Testis (tissue), 5 donors: Measurements from ENCODE around the gene SLITRK4. TPM values are rescaled to one million over a fixed set of nuclear protein-coding genes. Genes with fewer than 3 reads are reported as not detected.

Source experiments
- DNase-seq: peaks from one replicate; pipeline ENCODE4 v3.0.0-alpha.2; 2019
- H3K27ac ChIP-seq, 2 donors: fragments of 200-600 bp; sonication (generic); one replicate each; pipeline ENCODE4 v1.5.1; 2019
- H3K27me3 ChIP-seq: fragments of 200-600 bp; sonication (generic); one replicate; pipeline ENCODE4 v1.5.1; 2019
- H3K36me3 ChIP-seq: fragments of 200-600 bp; sonication (generic); one replicate; pipeline ENCODE4 v1.5.1; 2017; ENCODE audit warnings: low read depth; ENCODE audit errors: missing control alignments
- H3K4me1 ChIP-seq: fragments of 200-600 bp; sonication (generic); one replicate; pipeline ENCODE4 v1.5.1; 2019
- H3K4me3 ChIP-seq, 2 donors: fragments of 200-600 bp; sonication (generic); one replicate each; pipeline ENCODE4 v1.5.1; 2017 to 2019
- H3K9me3 ChIP-seq: fragments of 200-600 bp; sonication (generic); one replicate; pipeline ENCODE4 v1.5.1; 2017
- POLR2A ChIP-seq: fragments of 450-650 bp; IDR thresholded peaks from one replicate; pipeline ENCODE4 v1.6.1; 2017; ENCODE audit warnings: antibody characterized with exemption, mild to moderate bottlenecking, moderate library complexity
- WGBS, 2 donors: methylation state at CpG; one replicate each; pipeline ENCODE4 v1.1.5; 2018; 5-methylcytosine and 5-hydroxymethylcytosine counted together
- intact Hi-C: fragments of 100-400 bp; cut with DNase I; formaldehyde crosslinking; loops from one replicate; pipeline ENCODE4 v1.15.1; 2023; ENCODE audit warnings: low total_unique reads
- long read RNA-seq, 2 donors: transcript quantifications; one replicate each; lab custom pipeline, GENCODE V29; 2026
- polyA plus RNA-seq: library from polyadenylated mRNA; stranded (reverse); fragments of 350-450 nt; fragmentation: Illumina TruSeq; extraction: RNeasy Lipid Tissue Mini Kit (QIAGEN cat#74804); gene quantifications from one replicate; pipeline ENCODE4 v1.2.3, GENCODE V29; 2014; ENCODE audit warnings: low read depth, low replicate concordance; ENCODE audit not compliant: insufficient read depth
- total RNA-seq, 2 donors: library from RNA; depleted of rRNA; stranded (reverse); fragments of >200 nt; gene quantifications; one replicate each; pipeline ENCODE4 v1.2.3, GENCODE V29; 2016
- TF ChIP-seq, protein P1 (sequence below), 3 experiments: fragments of 450-650 bp in 2 of 3; fragments of 200-600 bp in 1 of 3; sonication (generic) in 1 of 3; IDR thresholded peaks; one replicate each; pipeline ENCODE4 v1.5.1; 2016 to 2019; ENCODE audit warnings: antibody characterized with exemption in 3 of 3, mild to moderate bottlenecking in 2 of 3, moderate library complexity in 1 of 3

Gene SLITRK4, protein sequence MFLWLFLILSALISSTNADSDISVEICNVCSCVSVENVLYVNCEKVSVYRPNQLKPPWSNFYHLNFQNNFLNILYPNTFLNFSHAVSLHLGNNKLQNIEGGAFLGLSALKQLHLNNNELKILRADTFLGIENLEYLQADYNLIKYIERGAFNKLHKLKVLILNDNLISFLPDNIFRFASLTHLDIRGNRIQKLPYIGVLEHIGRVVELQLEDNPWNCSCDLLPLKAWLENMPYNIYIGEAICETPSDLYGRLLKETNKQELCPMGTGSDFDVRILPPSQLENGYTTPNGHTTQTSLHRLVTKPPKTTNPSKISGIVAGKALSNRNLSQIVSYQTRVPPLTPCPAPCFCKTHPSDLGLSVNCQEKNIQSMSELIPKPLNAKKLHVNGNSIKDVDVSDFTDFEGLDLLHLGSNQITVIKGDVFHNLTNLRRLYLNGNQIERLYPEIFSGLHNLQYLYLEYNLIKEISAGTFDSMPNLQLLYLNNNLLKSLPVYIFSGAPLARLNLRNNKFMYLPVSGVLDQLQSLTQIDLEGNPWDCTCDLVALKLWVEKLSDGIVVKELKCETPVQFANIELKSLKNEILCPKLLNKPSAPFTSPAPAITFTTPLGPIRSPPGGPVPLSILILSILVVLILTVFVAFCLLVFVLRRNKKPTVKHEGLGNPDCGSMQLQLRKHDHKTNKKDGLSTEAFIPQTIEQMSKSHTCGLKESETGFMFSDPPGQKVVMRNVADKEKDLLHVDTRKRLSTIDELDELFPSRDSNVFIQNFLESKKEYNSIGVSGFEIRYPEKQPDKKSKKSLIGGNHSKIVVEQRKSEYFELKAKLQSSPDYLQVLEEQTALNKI
- 1 to 10 TPM; 1.8 to 2.1 TPM for total RNA-seq
- polyA plus RNA-seq, result 1.3 TPM
- long read RNA-seq, donor 1, full-length matches to known transcripts, result 4 of 4 reads
- long read RNA-seq, donor 1, partial matches to known transcripts, result 0 of 4 reads
- long read RNA-seq, donor 1, other reads (novel, unspliced or antisense), result 0 of 4 reads
- long read RNA-seq, donor 2, partial matches to known transcripts, result 0 of 5 reads
- long read RNA-seq, donor 2, other reads (novel, unspliced or antisense), result 0 of 5 reads

DNA sequence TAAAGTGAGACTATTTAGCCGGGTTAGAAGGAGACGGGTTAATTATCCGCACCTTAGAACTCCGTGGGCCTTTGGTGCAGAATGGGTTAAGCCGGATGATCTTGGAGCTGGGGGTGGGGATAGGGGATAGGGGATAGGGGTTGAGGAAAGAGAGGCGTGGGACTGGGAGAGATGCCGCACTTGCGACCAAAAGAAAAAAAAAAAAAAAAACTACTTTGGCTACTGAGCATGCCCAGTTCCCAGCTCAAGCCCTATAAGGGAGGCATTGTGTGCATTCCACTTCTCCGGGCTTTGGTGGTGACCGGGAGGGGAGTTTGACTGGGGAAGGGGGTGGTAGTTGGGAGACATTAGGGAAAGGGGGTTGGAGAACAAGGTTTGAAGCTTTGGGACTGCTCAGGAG is at the start of gene SLITRK4:
Gene SLITRK4 (minus strand): TSS at position 187 of the 400 bp plus-strand sequence. CDS start 4,993 bp downstream, outside the sequence.
- Histone ChIP-seq H3K36me3 (no peaks in the 10 kb centered on the region), H3K4me3 (peak within 1 kb of the TSS; percentile 46 to 56), H3K4me1 (no peaks in the 10 kb centered on the region), H3K27me3 (no peaks in the 10 kb centered on the region), H3K9me3 (no peaks in the 10 kb centered on the region), H3K27ac (no peak within 1 kb of the TSS)
- no peak for TF ChIP-seq POLR2A
- TF ChIP-seq, protein P1, sequence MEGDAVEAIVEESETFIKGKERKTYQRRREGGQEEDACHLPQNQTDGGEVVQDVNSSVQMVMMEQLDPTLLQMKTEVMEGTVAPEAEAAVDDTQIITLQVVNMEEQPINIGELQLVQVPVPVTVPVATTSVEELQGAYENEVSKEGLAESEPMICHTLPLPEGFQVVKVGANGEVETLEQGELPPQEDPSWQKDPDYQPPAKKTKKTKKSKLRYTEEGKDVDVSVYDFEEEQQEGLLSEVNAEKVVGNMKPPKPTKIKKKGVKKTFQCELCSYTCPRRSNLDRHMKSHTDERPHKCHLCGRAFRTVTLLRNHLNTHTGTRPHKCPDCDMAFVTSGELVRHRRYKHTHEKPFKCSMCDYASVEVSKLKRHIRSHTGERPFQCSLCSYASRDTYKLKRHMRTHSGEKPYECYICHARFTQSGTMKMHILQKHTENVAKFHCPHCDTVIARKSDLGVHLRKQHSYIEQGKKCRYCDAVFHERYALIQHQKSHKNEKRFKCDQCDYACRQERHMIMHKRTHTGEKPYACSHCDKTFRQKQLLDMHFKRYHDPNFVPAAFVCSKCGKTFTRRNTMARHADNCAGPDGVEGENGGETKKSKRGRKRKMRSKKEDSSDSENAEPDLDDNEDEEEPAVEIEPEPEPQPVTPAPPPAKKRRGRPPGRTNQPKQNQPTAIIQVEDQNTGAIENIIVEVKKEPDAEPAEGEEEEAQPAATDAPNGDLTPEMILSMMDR (IDR thresholded peaks at IDR 0.05), result no peak
- WGBS, 2 donors, result 4 to 5% methylated on average over 8 to 10 of the region's 10 CpGs
- intact Hi-C loops, result no loop called here
- peak; percentile 20 for DNase-seq

DNA sequence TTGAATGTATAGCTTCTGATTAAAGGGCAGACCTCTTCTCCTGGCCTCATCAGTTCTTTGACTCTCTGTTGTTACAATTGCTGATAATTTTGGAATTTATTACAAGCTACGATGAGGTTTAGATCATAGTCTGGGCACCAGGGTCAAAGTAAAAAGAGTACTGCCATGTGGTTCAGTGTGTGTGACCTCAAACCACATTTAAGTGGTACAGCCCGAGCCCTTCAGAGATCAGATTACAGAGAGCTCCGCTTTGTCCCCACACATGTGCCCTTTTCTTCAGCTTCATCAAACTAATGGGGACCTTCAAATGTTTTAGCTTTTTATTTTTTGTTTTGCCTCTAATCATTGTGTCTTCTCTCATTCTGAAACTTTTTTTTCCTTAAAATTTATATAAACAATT is 47.6 kb upstream of the SLITRK4 start:
- no peaks in the 10 kb centered on the region for H3K4me1 ChIP-seq
- H3K27ac ChIP-seq, result no peak overlapping the region
- intact Hi-C loops, result no loop called here
- TF ChIP-seq, protein P1 (IDR thresholded peaks at IDR 0.05), result no peak
- 47 to 65% methylated on average over 3 of the region's 3 CpGs for WGBS, 2 donors
- no peaks in the 10 kb centered on the region for H3K36me3 ChIP-seq
- no peak overlapping the region for H3K4me3 ChIP-seq
- no peak for DNase-seq
- no peaks in the 10 kb centered on the region for H3K9me3 ChIP-seq
- H3K27me3 ChIP-seq, result no peaks in the 10 kb centered on the region

DNA sequence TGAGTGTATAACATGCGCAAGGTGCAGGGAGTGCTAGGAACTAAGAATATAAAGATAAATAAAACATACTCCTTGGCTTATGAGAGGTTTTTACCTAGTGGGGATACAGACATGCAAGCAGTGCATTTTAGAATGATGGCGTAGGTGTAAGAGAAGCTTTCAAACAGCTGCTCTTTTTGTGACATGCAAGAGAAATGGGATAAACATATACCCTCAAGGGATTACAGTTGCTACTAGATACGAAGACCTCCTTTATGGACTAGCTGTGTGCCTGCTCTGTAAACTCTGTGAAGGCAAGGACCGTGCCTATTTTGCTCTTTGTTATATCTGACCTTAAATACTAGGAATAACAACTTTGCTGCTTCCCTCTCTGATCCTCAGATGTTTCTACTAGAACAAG is 39.0 kb upstream of the SLITRK4 start:
- no peak for DNase-seq
- TF ChIP-seq, protein P1 (IDR thresholded peaks at IDR 0.05), result no peak
- TF ChIP-seq POLR2A, result no peak
- no peaks in the 10 kb centered on the region for H3K36me3 ChIP-seq
- H3K27me3 ChIP-seq, result no peaks in the 10 kb centered on the region
- no peaks in the 10 kb centered on the region for H3K9me3 ChIP-seq
- H3K4me3 ChIP-seq, result no peak overlapping the region
- intact Hi-C loops, result no loop called here
- 76 to 92% methylated on average over 4 of the region's 4 CpGs for WGBS, 2 donors
- no peak overlapping the region for H3K27ac ChIP-seq
- H3K4me1 ChIP-seq, result no peaks in the 10 kb centered on the region

DNA sequence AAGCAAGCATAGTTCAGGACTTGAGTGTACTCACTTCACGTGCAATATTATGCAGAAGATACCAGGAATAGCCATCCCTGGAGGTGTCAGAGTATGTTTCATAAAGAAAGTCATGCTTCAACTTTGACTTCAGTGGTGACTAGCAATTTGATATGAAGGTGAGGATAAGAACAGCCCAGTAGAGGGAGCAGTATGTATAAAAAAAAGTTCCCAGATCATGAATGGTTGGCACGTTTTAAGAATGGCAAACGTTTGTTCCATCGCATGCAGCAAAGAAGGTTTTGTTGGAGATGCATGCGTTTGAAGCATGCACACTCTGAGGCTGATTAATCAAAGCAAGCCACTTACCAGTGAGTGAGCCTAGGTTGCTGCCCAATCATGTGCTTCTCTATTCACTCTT is 33.5 kb upstream of the SLITRK4 start:
- Histone ChIP-seq H3K27ac (no peak overlapping the region), H3K4me3 (no peak overlapping the region), H3K9me3 (no peaks in the 10 kb centered on the region), H3K27me3 (no peaks in the 10 kb centered on the region), H3K36me3 (no peaks in the 10 kb centered on the region), H3K4me1 (no peaks in the 10 kb centered on the region)
- TF ChIP-seq, protein P1 (IDR thresholded peaks at IDR 0.05), result no peak
- no peak for TF ChIP-seq POLR2A
- intact Hi-C loops, result no loop called here
- no peak for DNase-seq
- 18 to 24% methylated on average over 5 of the region's 5 CpGs for WGBS, 2 donors
